NAMALWA (cell line): ENCODE measurements around the gene KIRREL3.
A peak's percentile ranks its signal among the peaks of the same experiment; 100 is the strongest.

Experiments
- DNase-seq: peaks from one replicate; pipeline ENCODE4 v3.0.0-alpha.2; 2015; ENCODE audit warnings: low spot score

Gene KIRREL3

DNA sequence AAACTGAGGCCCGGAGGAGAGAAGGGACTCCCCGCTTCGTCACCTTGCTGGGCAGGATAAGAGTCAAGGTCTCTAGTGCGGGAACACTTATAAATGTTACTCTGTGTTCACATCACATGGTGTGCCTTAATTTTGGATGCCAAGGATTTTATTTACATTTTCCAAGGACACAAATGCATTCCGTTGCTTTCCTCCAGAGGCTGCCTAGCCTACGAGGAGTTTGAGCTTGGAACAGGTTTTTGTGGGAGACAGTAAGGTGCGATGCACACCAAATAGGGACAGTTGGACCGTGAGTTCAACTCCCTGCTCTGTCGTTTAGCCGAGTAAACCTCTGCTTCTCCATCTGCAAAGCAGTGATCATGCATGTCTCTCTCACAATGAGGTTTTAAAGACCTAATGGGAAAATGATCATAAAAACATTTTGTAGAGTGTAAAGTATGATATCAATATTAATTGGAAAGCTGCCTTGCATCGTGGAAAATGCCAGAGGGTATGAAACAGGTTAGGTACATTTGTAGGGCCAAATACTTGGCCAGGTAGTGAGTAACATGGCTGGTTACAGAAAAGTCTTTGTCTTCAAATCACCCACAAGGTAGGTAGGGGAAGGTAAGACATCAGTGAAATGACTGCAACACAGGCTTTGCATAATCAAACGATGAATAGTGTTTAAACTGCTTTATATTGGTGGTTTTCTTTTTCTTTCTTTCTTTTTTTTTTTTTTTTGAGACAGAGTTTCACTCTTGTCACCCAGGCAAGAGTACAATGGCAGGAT is 583.3 kb downstream of the KIRREL3 start:
- DNase-seq: no peak

DNA sequence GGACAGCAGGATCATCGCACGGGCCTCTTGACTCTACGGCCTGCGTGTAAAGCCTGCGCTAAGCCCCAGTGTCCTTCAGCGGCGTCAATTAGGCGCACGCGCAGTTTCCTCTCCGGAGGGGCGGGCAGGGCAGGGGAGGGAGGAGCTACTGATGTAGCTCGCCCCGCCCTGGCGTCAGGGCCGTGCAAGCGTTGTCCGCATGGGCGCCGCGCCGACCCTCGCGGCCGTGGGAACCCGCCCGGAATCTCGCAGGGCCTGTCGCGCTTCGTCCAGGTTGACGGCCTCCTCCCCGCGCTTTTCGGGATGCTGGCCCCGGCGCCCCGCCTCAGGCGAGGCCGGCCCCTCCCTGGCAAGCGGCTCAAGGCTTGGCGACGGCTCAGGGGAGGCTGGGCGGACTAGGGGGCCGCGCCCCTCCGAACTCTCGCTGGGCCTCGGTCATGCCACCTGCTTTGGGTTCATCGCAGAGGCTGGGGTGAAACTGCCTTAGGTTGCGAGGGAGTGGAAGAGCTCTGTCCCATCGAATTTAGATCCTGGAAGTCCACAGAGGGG is 584.0 kb downstream of the KIRREL3 start:
- DNase-seq: peak; percentile 65

DNA sequence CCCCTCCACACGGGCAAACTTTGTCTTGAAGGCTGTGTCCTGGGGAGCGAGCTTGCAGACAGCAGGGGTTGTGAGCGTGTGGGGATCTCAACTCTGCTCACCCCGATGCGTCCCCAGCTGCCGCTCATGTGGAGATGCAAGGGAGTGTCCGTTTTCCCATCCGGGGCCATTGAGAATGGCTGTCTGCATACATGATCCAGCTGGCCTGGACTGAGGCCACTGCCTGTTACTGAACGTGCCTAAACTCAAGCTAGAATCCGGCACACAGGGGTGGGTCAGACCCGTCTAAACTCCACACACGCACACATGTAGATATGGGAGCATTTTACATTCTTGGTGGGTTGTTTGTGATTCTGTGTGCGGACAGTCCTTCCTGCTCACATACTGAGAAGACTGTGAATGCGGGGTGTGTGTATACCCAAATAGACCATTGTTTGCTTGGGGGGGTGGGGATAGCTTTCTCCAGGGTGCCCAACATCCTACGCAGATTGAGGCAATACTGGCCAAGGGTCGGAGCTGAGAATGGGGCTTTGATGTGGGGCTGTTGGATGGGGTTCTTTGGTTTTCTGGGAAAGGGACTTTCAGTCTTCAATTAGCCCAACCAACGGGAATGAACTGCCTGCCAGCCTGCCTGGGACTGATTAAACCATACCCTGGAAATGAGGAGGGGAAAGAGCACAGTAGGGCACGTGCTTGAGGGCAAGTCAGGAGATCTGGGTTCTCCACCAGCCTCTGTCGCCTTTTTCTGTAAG is 584.7 kb downstream of the KIRREL3 start:
- DNase-seq: no peak

DNA sequence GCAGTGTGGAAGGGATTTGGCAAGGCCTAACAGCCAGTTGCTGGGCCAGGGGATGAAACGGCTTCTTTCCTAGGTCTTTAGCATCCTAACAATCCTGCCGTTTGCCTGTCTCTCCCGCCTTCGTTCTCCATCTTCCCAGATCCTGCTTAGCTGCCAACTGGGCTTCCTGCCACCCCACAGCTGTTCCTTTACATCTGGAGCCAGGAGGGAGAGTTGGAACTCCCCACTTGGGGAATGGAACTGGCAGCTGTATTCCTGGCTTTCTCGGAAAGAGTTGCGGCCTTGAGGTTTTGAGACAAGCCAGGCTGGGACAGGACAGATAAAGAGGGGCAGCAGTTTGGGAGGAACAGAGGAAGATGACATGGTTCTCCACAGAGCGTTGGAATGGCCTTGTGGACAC is 585.4 kb downstream of the KIRREL3 start:
- DNase-seq: no peak

DNA sequence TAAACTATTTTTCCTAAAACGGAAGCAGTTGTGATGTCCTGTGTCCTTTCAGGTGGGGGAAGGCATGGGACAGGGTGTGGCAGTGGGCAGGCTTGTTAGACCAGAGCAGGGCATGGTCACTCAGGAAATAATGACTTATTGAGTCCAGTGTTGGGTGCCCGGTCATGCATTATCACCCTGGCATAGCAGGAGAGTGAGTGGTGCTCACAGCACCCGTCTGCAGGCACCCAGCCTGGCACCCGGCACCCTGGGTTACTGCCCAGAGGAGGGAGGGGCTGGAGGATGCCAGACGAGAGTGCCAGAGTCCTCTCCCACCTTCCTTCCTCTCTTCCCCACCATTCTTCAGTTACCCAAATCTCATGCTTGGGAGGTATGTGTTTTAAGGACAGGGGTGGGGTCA is 586.0 kb downstream of the KIRREL3 start:
- no peak for DNase-seq

DNA sequence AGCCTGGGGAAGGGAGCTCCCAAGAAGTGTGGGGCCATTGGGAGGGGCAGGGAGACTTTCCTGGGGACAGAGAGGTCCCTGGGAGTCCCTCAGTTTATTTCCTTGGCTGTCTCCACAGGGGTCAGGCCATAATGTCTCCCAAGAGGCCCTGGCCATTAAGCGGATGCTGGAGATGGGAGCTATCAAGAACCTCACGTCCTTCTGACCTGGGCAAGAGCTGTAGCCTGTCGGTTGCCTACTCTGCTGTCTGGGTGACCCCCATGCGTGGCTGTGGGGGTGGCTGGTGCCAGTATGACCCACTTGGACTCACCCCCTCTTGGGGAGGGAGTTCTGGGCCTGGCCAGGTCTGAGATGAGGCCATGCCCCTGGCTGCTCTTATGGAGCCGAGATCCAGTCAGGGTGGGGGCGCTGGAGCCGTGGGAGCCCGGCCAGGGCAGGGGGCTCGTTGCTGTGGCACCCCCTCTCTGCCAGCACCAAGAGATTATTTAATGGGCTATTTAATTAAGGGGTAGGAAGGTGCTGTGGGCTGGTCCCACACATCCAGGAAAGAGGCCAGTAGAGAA is 586.6 kb downstream of the KIRREL3 start:
- no peak for DNase-seq

DNA sequence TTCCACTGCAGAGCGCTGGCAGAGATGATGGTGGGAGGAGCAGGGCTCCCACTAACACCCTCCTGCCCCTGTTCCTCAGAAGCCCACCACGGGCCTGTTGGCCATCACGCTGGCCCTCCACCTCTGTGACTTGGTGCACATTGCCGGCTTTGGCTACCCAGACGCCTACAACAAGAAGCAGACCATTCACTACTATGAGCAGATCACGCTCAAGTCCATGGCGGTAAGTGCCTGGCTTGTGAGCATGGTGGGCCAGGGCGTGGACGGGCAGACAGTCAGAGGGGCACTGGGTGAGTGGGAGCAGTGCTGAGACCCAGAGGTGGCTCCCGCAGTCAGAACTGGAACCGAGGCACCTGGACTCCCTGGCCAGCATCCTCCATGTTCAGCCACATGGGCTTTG is 587.1 kb downstream of the KIRREL3 start:
- no peak for DNase-seq

DNA sequence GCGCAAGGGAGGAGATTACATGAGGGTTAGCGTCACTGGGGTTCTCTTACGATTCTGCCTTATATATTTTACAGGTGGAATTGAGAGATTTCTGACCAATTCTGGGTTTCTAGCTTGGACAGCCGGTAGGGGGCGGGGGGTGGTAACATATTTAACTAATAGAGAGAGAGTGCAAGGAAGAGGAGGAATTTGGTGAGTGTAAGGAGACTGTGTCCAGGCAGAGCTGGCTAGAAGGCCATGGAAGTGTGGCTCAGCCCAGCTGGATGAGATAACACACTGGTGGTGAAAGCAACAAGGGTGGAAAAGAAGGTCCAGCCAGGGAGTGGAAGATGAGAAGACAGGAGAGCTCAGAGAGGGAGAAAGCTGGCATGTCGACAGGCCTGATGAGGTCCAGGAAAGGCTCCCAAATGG is 588.6 kb downstream of the KIRREL3 start:
- DNase-seq: no peak

DNA sequence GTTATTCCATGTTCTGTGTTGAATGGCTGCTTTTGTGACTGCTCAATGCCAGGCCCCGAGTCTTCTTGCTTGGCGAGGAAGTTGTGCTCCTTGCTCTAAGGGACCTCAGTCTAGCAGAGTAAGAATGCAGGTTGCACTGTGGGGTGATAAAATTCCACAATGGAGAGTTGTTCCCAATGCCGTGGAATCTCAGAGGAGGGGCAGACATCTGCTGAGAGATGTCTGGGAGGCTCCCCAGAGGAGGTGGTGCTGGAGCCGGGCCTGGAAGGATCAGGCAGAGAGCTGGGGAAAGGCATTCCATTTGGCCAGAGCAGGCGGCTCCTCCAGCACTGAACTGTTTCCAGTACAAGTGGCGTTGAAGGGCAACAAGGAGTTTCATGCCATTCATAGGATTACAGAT is 589.9 kb downstream of the KIRREL3 start:
- DNase-seq: no peak

DNA sequence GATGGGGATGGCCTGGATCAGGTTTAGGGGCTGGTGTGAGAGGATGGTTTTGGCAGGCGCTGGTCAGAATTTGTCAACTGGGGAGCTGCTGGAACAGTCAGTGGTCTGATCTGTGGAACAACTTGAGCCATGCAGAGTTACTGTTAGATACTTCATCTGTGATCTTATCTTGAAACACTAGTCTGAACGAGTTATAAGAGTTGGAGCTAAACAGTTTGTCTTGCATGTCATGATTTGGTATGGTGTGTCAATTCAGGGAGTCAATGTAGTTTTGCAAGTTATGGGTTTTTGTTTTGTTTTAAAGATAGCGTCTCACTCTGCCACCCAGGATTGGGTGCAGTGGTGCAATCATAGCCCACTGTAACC is 591.0 kb downstream of the KIRREL3 start:
- no peak for DNase-seq

DNA sequence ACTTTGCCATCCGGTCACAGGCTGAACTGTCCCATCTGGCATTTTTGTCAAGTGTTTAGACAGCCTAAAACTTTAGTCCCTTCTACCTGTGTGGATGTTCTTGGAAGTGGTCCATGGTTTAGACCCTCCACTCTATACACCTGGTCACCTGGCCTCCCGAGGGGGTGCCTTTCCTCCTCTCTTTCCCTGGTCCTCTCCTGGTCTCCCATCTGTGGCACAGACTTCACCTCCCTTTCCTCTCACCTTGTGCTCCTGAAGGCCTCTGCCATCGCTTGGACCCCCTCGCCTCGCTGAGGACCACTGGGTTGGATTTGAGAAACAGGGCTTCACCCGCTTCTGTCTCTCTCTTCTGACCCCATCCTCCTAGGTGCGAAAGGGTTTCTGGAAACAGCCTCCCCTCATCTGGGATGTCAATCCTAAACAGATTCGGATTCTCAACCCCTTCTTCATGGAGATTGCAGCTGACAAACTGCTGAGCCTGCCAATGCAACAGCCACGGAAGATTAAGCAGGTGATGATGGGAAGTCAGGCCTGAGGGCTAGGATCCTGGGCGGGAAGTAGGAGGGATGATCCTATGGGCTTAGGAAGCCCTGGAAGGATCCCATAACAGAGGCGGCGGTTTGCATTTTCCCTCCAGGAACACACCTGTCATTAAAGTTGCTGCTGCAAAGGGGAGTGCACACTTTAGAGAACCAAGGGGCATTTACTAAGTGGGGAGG is 591.5 kb downstream of the KIRREL3 start:
- DNase-seq: no peak

DNA sequence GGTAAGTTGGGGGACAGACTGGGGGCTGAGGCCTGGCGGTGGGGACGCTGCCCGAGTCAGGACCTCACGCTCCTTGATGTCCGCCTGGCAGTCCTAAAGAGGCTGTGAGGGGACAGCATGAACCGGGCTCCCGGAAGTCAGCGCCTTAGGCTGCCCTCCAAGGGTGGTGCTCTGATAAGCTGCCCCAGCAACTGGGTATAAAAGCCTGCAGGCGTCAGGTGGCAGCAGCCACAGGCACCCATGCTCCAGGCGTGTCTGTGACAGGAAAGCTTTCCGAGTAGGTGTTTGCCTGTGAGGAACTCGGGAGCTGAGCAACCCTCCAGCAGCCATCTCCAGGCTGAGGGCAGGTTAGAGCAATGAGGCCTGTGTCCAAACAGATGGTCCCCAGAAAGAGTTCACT is 592.1 kb downstream of the KIRREL3 start:
- DNase-seq: no peak

DNA sequence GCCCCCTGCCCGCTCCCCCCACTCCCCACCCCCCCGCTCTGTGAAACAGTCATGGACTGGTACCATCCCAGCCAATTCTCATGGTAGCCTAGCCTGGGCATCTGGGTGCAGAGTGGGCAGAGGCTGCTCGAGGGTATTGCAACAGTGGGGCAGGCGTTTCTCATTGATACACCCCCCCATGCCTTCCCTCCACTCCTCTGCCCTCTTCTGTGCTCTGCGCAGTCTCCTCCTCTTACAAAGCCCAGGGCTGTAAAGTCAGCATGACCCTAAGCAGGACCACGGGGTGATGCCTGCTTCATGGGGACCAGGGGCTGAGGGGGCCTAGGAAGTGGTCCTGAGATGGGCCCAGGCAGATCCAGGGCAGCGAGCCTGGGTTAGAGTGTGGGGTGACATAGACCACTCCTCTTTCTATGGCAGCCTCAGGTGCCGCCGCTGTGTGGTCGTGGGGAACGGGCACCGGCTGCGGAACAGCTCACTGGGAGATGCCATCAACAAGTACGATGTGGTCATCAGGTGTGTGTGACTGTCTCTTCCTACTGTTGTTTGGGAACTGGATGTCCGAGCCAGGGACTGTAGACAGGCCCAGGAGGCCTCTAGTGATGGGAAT is 592.8 kb downstream of the KIRREL3 start:
- no peak for DNase-seq

DNA sequence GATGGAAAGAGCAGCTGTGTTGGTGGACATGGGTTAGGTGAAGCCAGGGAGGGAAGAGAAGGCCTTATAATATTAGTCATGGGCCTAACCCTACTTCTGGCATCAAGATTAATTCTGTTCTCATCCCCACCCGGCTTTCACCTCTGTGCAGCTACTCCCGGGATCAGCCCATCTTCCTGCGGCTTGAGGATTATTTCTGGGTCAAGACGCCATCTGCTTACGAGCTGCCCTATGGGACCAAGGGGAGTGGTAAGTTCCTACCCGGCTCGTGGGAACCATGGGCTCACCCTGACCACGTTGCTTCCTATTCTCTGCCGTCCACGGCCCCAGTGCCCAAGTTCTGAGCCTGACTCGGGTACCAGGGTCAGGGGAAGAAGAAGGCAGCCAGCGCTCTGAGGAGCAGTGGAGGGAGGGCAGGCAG is 593.5 kb downstream of the KIRREL3 start:
- DNase-seq: no peak

DNA sequence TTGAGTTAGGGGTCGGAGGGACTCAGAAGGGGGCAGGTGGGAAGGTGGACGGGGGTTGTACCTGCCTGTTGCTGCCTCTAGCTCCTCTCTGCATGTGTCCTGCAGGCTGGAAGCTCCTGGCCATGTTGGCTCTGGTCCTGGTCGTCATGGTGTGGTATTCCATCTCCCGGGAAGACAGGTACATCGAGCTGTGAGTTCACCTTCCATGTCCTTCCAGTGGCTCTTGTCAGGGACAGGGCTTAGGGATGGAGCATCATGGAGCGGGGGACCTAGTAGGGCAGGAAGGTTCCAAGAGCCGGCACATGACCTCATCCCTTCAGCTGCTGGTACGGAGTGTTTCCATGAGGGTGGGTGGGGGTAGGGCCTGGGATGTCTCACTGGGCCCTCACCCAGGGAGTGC is 594.2 kb downstream of the KIRREL3 start:
- DNase-seq: no peak

DNA sequence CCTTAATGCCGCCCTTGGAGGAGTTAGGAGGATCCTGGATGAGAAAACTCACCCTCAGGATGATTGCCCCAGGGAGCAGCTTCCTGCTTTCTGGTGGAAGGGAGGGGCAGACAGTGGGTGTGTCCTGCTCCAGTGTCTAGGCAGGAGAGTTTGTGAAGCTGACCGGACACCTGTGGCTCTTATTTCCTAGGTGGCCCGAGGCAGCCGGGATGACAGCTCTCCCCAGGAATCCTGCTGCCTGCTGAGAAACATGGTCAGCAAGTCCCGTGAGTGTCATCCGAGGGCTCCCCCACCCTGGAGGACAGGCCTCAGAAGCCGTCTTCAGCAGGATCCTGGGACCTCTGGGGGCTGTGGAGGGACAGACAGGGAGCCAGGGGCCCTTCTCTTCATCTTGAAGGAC is 594.7 kb downstream of the KIRREL3 start:
- DNase-seq: no peak

DNA sequence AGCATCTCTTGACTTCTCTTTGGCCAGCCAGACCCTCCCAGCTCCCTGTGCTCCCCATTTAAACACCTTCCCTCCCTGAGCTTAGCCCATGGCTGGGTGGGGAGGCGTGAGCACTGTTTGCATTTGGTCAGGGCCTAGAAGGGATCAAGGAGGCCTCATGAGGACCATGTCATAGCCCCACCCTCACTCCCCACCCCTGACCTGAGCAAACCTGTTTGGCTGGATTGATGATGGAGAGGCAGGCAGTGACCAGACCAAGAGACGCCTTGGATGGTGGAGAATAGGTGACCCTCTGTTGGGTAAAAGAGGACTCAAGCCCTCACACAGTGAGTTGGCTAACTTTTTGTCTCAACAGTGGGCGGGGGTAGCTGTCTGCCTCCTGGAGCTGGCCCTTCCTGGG is 595.2 kb downstream of the KIRREL3 start:
- DNase-seq: no peak

DNA sequence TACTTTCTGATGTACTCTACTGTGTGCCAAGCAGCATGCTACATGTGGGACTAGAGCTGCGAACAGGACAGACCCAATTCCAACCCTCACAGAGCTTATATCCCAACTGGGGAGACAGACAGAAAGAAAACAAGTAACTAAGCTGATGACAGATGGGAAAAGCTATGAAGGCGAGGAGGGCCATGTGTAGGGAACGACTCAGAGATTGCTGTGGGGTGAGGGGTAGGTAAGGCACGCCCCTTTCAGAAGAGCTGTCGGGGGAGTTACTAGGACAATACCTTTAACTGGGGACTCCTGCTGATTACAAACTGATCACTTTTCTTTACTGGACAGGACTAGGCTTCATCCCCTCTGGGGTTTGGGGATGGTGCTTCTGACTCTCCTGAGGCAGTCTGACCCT is 596.2 kb downstream of the KIRREL3 start:
- no peak for DNase-seq

DNA sequence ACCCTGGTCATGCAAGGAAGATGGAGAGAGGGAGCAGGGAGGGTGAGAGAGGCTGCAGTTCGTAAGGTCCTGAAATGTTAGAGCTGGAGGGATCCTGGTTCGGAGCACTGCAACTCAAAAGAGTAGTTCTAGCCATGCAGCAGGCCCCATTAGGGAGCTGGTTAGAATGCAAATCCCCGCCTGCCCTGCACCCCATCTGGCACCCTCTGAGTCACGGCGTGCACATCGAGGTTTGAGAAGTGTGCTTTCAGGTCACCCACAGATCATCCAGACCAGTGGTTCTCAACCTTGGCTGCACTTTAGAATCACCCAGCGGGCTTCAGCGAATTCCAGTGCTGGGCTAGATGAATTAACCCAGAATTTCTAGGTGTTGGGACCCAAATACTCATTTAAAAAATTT is 596.9 kb downstream of the KIRREL3 start:
- DNase-seq: no peak

DNA sequence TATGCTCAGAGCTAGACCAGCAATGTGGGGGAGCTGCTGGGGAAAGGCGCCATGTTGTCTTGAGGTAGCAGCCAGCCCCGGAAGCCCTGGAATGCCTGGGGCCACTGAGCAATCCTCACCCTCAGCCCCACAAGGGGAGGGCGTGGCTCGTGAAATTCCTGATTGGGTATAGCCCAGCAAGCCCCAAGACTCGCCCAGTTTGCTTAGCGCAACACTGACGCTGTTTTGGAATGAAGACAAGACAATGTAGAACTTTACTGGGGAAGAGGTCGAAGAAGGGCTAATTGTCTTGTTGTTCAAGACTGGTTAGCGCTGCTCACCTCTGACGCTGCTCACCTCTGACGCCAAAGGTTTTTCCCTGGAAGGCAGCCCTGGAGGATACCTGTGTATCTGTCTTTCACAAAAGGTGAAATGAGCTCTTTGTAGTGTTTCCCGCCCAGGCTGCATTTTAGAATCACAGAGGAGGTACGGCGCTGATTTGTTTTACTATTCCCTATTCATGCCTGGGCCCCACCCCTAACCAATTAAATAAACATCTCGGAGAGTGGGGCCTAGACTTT is 597.5 kb downstream of the KIRREL3 start:
- no peak for DNase-seq

DNA sequence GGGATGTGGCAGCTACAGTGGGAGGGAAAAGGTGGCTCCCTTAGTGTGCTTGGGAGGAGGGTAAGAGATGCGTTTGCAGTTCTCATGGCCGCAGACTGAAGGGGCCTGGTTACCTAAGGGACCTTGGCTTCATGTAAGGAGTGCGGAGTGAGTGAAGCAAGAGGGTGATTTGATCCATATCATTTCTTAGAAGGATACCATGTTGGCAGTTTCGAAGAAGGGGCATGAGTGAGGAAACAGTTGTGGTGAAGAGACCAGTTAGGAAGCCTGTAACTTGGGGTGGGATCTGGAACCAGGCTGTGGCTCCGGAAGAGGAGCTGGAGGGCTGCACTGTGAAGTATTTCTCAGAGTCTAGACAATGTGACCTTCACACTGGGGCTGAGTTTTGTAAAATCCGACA is 600.1 kb downstream of the KIRREL3 start:
- no peak for DNase-seq

DNA sequence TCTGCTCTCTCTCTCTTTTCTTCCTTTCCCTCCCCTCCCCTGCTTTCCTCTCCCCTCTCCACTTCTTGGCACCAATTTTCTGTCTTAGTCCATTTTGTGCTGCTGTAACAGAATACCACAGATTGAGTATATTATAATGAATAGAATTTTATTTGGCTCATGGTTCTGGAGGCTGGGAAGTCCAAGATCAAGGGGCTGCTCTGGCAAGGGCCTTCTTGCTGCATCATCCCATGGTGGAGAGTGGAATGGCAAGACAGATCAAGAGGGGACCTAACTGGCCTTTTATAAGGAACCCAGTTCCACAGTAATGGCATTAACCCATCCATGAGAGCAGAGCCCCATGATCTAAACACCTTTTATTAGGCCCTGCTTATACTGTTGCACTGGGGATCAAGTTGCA is 600.6 kb downstream of the KIRREL3 start:
- DNase-seq: no peak
